Suprapubic skin (tissue), 4 donors: ENCODE data around the gene MAST3. TPM values are rescaled to one million over a fixed set of nuclear protein-coding genes. Genes with fewer than 3 reads are reported as not detected.
"Not testable (repeated sequence)": the region's sequence is repeated elsewhere in the genome, so short reads cannot be mapped to it uniquely, and the experiment has no call there.

ENCODE experiments used
- DNase-seq, 2 donors: peaks; one replicate each; pipeline ENCODE4 v3.0.0-alpha.2; 2019; ENCODE audit warnings: low spot score in 2 of 2
- H3K27ac ChIP-seq: fragments of 200-600 bp; sonication (generic); one replicate; pipeline ENCODE4 v1.5.1; 2019
- H3K27me3 ChIP-seq: fragments of 200-600 bp; sonication (generic); one replicate; pipeline ENCODE4 v1.5.1; 2019
- H3K36me3 ChIP-seq: fragments of 200-600 bp; sonication (generic); one replicate; pipeline ENCODE4 v1.5.1; 2019
- H3K4me1 ChIP-seq: fragments of 200-600 bp; sonication (generic); one replicate; pipeline ENCODE4 v1.5.1; 2019
- H3K4me3 ChIP-seq: fragments of 200-600 bp; sonication (generic); one replicate; pipeline ENCODE4 v1.5.1; 2019; ENCODE audit warnings: mild to moderate bottlenecking
- H3K9me3 ChIP-seq: fragments of 200-600 bp; sonication (generic); one replicate; pipeline ENCODE4 v1.5.1; 2019
- EP300 ChIP-seq: sonication (generic); formaldehyde crosslinking; IDR thresholded peaks from one replicate; pipeline ENCODE4 v1.6.1; 2017; ENCODE audit warnings: antibody characterized with exemption
- POLR2A ChIP-seq, 2 donors: fragments of 450-650 bp; IDR thresholded peaks; one replicate each; pipeline ENCODE4 v1.6.1; 2017; ENCODE audit warnings: antibody characterized with exemption in 2 of 2, mild to moderate bottlenecking in 2 of 2, moderate library complexity in 2 of 2
- POLR2AphosphoS5 ChIP-seq, 3 donors: sonication (generic); formaldehyde crosslinking; IDR thresholded peaks; one replicate each; pipeline ENCODE4 v1.6.1; 2017; ENCODE audit warnings: antibody characterized with exemption in 3 of 3
- WGBS: methylation state at CpG from one replicate; pipeline ENCODE4 v1.1.5; 2018; 5-methylcytosine and 5-hydroxymethylcytosine counted together
- total RNA-seq, 4 donors: library from RNA; depleted of rRNA; stranded (reverse); fragments of >200 nt; gene quantifications; one replicate each; pipeline ENCODE4 v1.1.0, GENCODE V29; 2016
- TF ChIP-seq, protein P1 (sequence below), 2 donors: fragments of 200-600 bp in 1 of 2; fragments of 450-650 bp in 1 of 2; sonication (generic) in 1 of 2; IDR thresholded peaks; one replicate each; pipeline ENCODE4 v1.5.1; 2016 to 2019; ENCODE audit warnings: antibody characterized with exemption in 2 of 2, mild to moderate bottlenecking in 1 of 2, moderate library complexity in 1 of 2

MAST3 gene
- total RNA-seq, 4 donors from 2014 or later, result 13.4 to 29.7 (median 20.0) TPM

DNA sequence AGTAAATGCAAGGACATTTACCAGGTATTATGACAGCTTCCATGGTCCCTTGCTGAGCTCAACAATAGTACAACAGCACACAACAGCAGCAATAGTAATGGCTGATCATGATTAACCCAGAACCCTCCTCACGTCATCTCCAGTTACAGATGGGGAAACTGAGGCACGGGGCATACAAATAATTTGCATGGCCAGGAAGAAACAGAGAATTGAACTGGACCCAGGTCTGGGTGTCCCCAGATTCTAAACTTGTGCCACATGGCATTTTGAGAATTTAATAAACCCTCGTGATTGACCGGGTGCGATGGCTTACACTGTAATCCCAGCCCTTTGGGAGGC lies 7.2 kb downstream of the MAST3 start:
- Histone ChIP-seq H3K9me3 (no peaks in the 10 kb centered on the region), H3K27ac (no peak overlapping the region), H3K27me3 (peaks cover 11% of the 10 kb centered on the region), H3K36me3 (no peaks in the 10 kb centered on the region), H3K4me3 (peak overlapping the region; percentile 45), H3K4me1 (peaks cover 15% of the 10 kb centered on the region)
- DNase-seq, result no peak
- WGBS, result 71% methylated on average over 5 of the region's 5 CpGs
- TF ChIP-seq EP300 (no peak), POLR2AphosphoS5 (IDR thresholded peaks at IDR 0.05) (no peak), POLR2A (IDR thresholded peaks at IDR 0.05) (no peak)
- TF ChIP-seq, protein P1, sequence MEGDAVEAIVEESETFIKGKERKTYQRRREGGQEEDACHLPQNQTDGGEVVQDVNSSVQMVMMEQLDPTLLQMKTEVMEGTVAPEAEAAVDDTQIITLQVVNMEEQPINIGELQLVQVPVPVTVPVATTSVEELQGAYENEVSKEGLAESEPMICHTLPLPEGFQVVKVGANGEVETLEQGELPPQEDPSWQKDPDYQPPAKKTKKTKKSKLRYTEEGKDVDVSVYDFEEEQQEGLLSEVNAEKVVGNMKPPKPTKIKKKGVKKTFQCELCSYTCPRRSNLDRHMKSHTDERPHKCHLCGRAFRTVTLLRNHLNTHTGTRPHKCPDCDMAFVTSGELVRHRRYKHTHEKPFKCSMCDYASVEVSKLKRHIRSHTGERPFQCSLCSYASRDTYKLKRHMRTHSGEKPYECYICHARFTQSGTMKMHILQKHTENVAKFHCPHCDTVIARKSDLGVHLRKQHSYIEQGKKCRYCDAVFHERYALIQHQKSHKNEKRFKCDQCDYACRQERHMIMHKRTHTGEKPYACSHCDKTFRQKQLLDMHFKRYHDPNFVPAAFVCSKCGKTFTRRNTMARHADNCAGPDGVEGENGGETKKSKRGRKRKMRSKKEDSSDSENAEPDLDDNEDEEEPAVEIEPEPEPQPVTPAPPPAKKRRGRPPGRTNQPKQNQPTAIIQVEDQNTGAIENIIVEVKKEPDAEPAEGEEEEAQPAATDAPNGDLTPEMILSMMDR (IDR thresholded peaks at IDR 0.05), result no peak

DNA sequence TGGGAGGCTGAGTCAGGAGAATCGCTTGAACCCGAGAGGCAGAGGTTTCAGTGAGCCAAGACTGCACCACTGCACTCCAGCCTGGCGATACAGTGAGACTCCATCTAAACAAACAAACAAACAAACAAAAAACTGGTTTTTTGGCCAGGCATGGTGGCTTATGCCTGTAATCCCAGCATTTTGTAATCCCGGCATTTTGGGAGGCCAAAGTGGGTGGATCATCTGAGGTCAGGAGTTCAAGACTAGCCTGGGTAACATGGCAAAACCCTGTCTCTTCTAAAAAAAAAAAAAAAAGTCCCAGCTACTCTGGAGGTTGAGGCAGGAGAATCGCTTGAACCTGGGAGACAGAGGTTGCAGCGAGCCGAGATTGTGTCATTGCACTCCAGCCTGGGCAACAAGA lies 7.7 kb downstream of the MAST3 start:
- 74% methylated on average over 7 of the region's 7 CpGs for WGBS
- not testable (repeated sequence) for H3K4me3 ChIP-seq, H3K27ac ChIP-seq, H3K9me3 ChIP-seq, H3K36me3 ChIP-seq, DNase-seq, H3K27me3 ChIP-seq
- H3K4me1 ChIP-seq, result peaks cover 20% of the 10 kb centered on the region

DNA sequence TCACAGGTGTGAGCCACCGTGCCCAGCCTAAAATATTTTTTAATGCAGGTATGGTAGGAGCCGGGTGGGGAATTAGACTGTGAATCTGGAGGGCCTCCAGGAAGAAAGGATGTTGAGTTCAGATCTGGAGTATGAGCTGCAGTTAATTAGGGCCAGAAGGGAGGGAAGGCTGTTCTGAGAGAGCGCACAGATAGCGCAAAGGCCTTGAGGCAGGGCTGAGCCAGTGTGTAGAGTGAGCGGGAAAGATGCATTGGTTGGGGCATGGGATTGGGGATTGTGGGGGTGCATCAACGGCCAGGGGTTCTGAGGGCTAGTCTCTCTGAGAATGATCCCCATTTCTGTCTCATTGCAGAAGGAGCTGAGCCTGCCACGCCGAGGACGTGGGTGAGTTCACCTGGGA lies 9.7 kb downstream of the MAST3 start:
- 63% methylated on average over 9 of the region's 9 CpGs for WGBS
- no peaks in the 10 kb centered on the region for H3K36me3 ChIP-seq

DNA sequence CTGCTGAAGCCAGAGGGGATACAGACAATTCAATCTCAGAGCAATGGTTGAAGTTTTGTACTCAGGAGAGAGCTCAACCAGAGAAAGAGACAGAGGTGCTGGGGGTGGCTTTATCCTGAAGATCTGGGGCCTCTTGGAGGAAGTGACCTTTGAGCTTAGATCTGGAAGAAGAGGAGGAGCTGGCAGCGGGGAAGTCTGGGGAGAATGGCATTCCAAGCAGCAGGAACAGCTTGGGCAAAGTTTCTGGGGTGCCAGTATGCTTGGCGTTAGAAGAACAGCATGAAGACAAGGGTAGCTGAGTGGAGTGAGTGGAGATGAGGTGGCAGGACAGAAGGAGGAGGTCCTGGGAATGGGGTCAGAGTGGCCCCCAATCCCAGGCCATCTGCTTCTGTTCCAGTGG lies 11.3 kb downstream of the MAST3 start:
- 80% methylated on average over 2 of the region's 2 CpGs for WGBS
- H3K27me3 ChIP-seq, result no peaks in the 10 kb centered on the region
- TF ChIP-seq POLR2A (IDR thresholded peaks at IDR 0.05), result no peak
- no peak for TF ChIP-seq EP300
- TF ChIP-seq, protein P1 (IDR thresholded peaks at IDR 0.05), result no peak
- TF ChIP-seq POLR2AphosphoS5 (IDR thresholded peaks at IDR 0.05), result no peak
- H3K9me3 ChIP-seq, result no peaks in the 10 kb centered on the region
- DNase-seq, result no peak
- no peaks in the 10 kb centered on the region for H3K36me3 ChIP-seq
- H3K27ac ChIP-seq, result no peak overlapping the region
- H3K4me1 ChIP-seq, result peaks cover 28% of the 10 kb centered on the region
- no peak overlapping the region for H3K4me3 ChIP-seq

More for the DNA sequence above, 9.7 kb downstream of the MAST3 start:
- TF ChIP-seq POLR2A (IDR thresholded peaks at IDR 0.05) (no peak), EP300 (no peak), POLR2AphosphoS5 (IDR thresholded peaks at IDR 0.05) (no peak)
- TF ChIP-seq, protein P1 (IDR thresholded peaks at IDR 0.05), result no peak
- H3K4me1 ChIP-seq, result peaks cover 28% of the 10 kb centered on the region
- no peak for DNase-seq
- H3K9me3 ChIP-seq, result no peaks in the 10 kb centered on the region
- H3K27me3 ChIP-seq, result no peaks in the 10 kb centered on the region
- H3K27ac ChIP-seq, result no peak overlapping the region
- no peak overlapping the region for H3K4me3 ChIP-seq

DNA sequence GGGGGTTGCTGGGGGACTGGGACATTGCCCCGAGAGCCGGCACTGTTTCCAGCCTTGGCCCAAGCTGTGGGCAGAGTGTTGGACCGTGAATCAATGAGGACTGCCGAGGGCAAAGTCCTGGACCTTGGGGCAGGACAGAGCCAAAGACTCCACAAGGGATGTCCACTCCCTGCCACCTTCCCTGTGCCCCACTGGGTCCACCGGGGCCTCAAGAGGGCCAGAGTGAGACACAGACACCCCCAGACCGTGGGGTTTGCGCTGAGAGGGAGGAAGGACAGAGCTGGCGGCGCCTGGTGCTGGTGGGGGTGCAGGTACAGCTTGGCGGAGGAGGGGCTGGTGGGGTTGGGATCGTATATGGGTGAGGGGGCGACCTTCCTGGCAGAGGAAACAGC lies 11.8 kb downstream of the MAST3 start:
- Histone ChIP-seq H3K27ac (no peak overlapping the region), H3K4me3 (peak overlapping the region; percentile 74), H3K4me1 (peaks cover 24% of the 10 kb centered on the region), H3K27me3 (no peaks in the 10 kb centered on the region), H3K36me3 (no peaks in the 10 kb centered on the region), H3K9me3 (no peaks in the 10 kb centered on the region)
- TF ChIP-seq, protein P1 (IDR thresholded peaks at IDR 0.05), result no peak
- TF ChIP-seq POLR2AphosphoS5 (IDR thresholded peaks at IDR 0.05) (no peak), EP300 (no peak), POLR2A (IDR thresholded peaks at IDR 0.05) (no peak)
- no peak for DNase-seq
- WGBS, result 86% methylated on average over 8 of the region's 12 CpGs
